ENCODE data around the gene CETP. TPM values are rescaled to one million over a fixed set of nuclear protein-coding genes. Genes with fewer than 3 reads are reported as not detected.
"Not testable (repeated sequence)": the region's sequence is repeated elsewhere in the genome, so short reads cannot be mapped to it uniquely, and the experiment has no call there.

The CETP gene
- total RNA-seq, 1 donor from 2014 or later, result 3.0 TPM

DNA sequence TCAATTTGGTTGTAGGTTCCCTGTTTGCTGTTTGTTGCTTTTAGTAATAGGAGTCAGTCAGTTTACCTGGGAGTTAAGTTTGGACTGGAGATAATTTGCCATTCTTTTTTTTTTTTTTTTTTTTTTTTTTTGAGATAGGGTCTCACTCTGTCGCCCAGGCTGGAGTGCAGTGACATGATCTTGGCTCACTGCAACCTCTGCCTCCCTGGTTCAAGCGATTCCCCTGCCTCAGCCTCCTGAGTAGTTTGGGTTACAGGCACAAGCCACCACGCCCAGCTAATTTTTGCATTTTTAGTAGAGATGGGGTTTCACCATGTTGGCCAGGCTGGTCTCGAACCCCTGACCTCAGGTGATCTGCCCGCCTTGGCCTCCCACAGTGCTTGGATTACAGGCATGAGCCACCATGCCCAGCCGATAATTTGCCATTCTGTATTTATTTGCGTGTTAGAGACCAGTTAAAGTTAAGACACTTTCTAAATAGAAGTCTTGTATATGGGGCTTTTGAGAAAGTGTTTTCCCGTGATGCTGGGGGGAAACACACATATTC, 27.1 kb upstream of the CETP start:
- not testable (repeated sequence) for DNase-seq (ENCODE audit: low read depth in 2 of 2)

DNA sequence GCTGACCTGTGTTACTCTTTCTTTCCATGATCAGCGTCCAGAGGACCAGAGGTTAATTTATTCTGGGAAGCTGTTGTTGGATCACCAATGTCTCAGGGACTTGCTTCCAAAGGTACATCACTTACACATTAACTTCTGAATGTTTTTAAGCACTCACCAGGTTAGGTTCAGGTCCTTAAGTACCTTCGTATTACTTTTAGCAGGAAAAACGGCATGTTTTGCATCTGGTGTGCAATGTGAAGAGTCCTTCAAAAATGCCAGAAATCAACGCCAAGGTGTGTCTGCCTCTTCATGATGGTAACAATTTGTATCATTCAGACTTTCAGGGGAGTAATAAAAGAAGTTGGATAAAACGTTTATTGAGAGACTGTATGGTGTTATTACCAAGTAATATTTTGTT, 26.5 kb upstream of the CETP start:
- no peak for DNase-seq (ENCODE audit: low read depth in 2 of 2)

DNA sequence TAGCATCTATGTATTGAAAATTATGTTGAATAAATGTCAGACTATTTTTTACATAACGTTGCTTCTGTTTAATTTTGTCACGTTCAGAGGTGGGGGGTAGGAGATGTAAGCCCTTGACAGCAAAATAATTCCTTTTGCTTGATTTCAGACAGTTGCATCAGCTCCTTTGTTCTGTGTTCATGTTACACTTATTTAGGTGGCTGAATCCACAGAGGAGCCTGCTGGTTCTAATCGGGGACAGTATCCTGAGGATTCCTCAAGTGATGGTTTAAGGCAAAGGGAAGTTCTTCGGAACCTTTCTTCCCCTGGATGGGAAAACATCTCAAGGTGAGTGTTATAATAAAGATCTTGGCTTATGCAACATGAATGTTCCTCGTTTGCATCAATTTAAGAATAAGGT, 25.3 kb upstream of the CETP start:
- DNase-seq (ENCODE audit: low read depth in 2 of 2), result no peak

DNA sequence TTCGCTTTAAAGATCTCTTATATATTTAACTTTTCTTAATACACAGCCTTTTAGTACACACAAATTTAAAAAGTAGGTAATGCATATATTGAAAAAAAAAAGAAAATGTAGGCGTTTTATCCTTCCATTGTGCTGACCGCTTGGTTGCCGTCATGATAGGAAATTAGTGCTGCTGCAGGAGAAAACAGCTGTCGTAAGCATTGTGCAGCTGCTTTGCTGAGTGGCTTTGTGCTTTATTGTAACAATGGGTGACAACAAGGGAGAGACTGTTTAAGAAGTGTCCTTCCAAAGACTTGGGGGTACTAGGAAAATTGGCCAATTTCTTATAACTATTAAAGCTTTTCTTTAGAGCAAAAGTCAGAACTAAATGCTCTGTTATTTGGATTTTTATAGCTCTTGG, 24.8 kb upstream of the CETP start:
- DNase-seq (ENCODE audit: low read depth in 2 of 2), result no peak

DNA sequence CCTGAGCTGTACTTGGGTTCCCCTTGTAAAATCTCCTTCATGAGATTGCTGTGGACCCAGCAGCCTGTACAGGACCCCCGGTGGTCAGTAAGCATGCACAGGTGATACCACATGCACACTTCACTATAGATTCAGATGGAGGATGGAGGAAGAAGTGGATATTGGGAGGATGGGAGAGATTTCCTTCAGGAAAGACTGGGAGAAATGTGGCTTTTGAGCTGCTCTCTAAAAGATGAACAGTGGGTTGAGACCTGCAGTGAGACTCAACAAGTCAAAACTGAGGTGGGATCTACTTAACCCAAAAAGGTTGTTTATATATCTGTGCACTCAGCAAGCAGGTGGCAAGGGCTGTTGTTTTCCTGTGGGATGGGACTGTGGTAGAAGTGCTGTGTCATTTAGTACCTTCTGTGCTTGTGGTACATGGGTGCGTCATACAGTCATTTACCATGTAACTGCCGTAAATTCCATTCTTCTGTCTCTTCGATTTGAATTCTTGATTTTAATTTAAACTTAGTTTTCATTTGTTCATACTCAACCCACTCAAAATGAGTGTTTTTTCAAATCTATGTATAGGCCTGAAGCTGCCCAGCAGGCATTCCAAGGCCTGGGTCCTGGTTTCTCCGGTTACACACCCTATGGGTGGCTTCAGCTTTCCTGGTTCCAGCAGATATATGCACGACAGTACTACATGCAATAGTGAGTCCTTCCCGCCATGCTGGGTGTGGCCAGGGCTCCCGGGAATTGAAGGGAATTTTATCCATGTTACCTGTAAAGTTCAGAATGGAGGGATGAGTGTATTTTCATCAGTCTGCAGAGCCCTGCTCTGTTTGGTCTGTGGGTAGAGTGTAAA, 22.9 kb upstream of the CETP start:
- no peak for DNase-seq (ENCODE audit: low read depth in 2 of 2)

DNA sequence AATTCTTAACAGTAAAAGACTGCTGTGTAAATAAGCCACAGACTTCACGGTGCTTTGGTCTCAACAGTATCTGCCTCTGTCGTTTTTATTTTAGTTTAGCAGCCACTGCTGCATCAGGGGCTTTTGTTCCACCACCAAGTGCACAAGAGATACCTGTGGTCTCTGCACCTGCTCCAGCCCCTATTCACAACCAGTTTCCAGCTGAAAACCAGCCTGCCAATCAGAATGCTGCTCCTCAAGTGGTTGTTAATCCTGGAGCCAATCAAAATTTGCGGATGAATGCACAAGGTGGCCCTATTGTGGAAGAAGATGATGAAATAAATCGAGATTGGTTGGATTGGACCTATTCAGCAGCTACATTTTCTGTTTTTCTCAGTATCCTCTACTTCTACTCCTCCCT, 21.9 kb upstream of the CETP start:
- DNase-seq (ENCODE audit: low read depth in 2 of 2), result no peak

DNA sequence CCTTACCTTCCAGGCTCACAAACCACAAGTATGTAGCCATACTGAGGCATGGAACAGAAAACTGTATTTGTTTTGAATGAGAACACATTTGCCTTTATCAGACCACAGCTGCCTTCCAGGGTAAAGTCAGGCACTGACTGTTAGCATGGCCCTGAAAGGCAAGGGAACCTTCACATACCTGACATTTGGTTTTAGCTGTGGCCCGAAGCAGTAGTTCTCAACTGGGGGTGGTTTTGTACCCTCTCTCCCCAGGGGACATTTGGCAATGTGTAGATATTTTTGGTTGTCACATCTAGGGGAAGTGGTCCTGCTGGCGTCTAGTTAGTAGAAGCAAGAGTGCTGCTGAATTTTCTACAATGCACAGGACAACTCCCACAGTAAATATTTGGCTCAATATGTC, 20.7 kb upstream of the CETP start:
- no peak for DNase-seq (ENCODE audit: low read depth in 2 of 2)

DNA sequence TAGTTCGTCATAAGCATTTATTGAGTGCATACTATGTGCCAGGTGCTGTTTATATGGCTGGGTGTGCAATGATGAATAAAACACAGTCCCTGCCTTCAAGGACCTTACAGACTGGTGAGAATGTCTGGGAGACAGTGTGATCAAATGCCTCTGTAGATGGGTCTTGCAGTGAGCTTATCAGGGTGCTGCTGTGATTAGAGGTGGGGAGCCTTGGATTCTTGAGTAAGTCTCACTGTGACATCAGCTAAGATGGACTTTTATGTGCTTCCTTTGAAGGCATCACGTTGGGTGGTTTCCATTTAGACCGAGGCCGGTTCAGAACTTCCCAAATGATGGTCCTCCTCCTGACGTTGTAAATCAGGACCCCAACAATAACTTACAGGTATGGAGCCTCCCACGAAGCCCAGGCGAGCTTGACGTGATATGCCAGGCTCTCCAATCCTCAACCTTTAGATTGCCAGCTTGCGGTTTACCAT, 19.9 kb upstream of the CETP start:
- no peak for DNase-seq (ENCODE audit: low read depth in 2 of 2)

DNA sequence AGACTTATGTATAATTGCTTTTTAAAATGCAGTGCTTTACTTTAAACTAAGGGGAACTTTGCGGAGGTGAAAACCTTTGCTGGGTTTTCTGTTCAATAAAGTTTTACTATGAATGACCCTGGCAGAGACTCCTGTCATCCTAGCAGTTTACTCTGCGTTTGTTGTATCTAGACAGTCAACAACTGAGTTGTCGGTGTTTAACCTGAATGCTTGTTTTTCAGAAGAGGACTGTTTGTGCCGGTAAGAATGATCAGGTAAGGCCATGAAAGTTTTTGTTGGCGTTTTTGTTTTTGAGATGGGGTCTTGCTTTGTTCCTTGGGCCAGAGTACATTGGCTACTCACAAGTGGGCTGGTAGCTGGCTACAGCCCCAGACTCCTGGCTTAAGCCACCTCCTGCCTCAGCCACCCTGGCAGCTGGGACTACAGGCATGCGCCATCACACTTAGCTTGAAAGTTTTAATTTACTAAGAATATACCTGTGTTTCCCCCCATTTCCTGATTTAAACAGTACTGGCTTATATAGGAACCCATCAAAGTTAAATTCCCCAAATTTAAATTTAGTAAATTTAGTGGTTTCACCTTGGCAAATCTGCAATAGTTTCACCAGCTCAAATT, 17.9 kb upstream of the CETP start:
- no peak for DNase-seq (ENCODE audit: low read depth in 2 of 2)

DNA sequence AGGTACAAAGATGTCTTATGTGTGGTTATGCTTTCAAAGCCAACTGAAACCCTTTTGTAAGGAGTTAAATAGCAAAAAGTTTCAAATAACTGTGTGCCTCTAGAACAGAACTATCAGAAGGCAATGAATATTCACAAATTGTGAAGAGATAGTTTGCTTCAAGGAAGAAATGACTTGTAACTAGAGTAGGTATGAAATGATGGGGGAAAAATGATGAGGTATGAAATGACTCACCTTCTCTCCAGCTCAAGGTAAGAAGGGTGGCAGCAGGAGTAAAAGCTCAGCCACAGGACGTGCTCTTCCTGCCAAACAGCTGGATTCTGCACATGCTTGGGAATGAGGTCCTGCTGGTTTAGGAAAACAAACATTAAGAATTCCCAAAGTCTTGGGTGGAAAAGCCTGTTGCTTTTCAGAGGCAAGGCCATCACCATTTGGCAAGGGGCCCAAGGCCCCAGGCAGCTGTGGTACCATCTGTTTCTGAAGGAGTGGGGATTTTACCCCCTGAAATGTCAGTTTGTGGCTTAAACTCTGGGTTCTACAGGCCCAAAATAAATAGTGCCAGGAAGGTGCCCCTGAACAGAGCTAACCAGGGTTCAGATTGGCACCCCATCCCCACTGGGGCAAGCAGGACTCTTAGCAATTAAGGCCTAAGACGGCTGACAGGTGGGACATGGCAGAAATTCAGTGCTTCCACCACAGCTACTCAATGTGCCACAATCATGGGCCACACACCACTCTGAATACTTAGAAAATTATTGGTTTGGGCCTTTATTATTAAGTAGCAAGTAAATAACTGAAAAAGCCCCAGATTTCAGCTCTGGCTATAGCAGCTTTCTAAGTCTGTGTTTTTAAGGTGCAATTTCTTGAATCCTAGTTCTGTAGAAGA, 16.6 kb upstream of the CETP start:
- DNase-seq (ENCODE audit: low read depth in 2 of 2), result no peak

DNA sequence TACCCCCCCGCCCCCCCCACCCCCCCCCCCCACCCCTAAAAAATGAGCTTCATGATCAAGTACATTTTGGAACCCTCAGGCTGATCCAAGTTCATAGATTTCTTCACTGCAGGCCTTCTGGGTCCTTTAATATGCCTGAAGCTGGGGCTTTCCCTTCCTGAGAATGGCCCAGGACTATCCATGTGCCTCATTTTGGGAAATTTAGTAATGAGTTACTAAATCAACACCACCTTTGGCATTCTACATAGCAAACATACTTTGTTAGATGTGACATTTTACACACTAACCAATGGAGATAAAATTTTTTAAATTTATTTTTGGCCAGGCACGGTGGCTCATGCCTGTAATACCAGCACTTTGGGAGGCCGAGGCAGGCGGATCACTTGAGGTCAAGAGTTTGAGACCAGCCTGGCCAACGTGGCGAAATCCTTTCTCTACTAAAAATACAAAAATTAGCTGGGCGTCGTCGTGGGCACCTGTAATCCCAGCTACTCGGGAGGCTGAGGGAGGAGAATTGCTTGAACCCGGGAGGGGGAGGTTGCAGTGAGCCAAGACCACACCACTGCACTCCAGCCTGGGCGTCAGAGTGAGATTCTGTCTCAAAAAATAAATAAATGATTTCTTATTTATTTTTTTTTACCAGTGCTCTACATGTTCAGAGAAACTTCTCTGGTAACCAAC, 15.8 kb upstream of the CETP start:
- no peak for DNase-seq (ENCODE audit: low read depth in 2 of 2)

DNA sequence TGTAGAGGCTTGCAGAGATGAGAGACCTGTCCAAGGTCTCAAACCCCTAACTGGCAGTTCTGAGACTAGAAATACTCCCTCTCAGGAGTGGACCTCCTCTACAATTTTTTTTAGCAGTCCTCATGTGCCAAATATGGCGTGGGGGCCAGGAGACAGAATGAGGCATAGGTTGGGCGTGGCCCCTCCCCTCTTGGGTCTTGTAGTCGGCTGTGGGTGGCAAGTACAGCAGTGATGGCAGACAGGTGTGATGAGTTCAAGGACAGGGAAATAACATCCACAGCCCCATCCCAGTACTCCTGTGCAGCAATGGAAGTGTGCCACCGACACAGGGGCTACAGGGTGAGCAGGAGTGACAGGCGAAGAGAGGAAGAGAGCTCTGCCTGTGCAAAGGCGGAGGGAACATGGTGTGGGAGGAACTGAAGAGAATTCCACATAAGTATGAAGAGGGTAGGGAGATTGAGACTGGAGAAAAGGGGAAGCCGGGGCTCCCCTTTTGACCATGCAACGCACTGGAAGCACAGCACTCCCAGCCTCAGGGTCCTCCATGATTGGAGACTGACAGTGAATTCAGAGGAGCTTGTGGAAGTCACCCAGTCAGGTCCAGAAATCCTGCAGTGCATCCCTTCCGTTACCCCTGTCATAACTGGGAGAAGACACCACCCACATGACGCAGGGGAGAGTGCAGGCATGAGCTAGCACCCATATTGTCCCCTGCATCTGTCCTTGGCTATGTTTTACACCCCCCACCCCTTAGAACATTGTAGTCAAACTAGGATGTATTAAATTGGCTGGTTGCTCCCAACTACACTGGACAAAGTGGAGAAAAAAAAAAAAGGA, 14.8 kb upstream of the CETP start:
- DNase-seq (ENCODE audit: low read depth in 2 of 2), result peak in 1 of 2 donors; percentile 29

DNA sequence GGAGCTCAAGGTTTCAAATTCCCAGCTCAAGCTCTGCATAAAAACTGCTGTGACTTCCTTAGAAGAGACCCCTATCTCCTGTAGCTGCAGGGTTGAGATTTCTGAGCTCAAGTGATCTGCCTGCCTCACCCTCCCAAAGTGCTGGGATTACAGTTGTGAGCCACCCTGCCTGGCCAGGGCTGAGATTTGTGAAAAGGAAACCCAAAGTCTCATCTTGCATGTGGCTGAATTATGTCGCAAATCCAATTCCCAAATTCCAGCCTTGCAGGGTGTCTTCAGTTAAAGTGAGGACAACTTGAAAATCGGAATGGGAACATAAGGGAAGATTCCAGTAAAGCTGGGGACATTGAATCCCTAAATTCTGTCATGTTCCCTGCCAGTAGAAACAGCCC, 14.2 kb upstream of the CETP start:
- DNase-seq (ENCODE audit: low read depth in 2 of 2), result no peak

DNA sequence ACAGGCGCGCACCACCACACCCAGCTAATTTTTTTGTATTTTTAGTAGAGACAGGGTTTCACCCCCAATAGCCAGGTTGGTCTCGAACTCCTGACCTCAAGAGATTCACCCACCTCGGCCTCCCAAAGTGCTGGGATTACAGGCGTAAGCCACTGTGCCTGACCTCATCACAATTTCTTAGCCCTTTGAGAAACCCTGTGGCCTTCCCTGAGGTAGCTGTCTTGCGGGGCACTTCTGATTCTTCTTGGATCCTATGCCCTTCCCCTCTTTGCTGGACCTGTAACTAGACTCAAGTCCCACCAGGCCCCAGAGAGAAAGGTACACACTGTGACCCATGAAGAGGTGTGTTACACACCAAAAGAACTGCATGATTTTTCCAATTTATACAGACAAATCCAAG, 13.5 kb upstream of the CETP start:
- no peak for DNase-seq (ENCODE audit: low read depth in 2 of 2)

DNA sequence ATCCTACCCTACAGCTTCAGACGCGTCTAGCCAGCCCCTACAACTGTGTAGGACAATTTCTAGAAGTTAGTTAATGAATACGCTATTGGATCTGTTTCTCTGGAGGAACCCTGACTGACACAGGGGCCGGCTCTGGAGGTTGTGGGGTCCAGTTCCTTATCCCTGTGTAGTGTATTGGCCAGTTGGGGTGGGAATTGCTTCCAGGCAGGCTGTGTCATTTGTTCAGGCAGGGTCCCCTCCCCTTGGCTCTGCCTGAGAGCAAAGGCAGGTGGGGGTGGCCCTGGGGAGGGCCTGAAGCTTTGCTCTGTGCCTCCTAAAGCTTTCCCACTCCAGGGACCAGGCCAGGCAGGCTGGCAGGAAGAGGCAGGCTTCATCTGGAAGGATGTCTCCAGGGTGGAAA, 11.7 kb upstream of the CETP start:
- DNase-seq (ENCODE audit: low read depth in 2 of 2), result no peak

DNA sequence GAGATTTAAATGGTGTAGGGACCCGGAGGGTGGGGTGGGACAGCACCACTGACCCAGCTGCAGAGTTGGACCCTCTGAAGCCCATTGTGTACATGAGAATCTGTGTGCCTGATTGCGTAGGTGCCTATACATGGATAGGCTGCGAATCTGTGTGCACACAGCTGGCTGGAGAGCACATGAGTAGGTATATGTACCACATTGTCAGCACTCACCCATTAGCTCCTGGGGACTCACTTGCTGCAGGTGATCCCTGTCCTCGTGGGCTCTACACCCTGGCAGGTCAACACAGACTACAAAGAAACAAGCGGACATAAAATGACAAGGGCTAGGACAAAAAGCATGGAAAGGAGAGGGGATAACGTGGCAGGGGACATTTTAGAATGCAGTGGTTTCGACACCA, 11.3 kb upstream of the CETP start:
- DNase-seq (ENCODE audit: low read depth in 2 of 2), result no peak

DNA sequence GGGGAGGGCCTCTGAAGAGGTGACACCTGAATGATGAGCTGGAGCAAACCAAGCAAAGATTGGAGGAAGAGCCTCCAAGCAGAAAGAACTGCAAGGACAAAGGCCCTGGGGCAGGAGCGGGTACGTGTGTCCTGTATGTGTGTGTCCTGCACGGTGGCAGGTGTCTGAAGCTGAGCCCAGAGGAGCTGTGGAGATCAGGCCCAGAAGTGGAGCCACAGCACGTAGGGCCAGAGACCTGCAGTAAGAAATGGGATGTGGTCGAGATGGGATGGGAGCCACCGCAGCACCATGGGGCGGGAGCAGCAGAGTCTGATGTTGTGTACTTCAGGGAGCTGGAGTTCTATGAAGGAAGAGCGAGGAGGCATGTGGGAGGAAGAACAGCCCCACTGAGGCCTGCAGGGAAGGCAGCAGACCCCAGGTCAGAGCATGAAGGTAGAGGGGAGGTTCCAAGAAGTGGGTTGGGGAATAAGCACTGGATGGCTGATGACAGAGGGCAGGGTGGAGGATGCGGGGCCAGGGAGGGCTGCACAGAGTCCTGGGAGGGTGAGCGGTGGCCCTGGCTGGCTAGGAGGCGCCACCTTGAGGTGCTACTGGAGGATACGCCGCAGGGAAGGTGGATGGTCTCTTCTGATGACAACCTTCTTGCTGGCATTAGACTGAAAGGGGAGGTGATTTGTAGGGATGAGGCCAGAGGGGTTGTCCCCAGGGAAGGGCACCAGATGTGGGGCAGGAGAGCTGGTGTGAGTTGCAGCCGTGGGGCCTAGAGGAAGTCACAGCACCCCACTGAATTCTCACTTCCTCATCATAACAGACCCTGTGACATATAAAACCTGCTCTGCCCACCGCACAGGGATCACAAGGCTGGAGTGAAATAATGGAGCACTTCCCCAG, 10.6 kb upstream of the CETP start:
- peak; percentile 60 to 62 for DNase-seq (ENCODE audit: low read depth in 2 of 2)

DNA sequence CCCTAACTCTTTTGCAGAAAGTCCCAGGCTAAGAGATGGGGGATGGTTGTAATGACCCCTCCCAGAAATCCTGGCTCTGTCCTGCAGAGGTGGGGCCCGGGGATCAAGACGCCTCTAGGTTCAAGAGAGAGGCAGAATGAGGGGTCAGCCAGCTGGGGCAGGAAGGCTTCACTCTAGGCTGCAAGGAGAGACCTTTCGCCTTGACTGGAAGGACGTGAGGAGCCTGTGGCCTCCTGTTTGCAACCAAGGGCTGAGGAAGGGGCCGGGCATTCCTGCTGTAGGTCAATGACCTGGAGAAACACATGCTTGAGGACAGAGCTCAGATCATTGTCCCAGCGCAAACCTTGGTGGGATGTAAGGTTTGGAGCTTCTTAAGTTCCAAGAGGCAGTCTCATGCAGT, 8.7 kb upstream of the CETP start:
- no peak for DNase-seq (ENCODE audit: low read depth in 2 of 2)

DNA sequence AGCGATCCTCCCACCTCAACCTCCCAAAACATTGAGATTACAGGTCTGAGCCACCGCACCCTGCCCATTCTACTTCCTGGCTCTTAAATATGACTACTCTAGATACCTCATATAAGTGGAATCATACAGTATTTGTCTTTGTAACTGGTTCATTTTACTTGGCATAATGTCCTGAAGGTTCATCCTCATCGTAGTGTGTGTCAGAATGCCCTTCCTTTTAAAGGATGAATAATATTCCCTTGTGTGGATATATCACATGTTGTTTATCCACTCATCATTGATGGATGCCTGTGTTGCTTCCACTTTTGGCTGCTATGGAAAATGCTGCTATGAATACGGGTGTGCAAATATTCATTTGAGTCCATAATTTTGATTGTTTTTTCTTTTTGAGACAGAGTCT, 5.7 kb upstream of the CETP start:
- DNase-seq (ENCODE audit: low read depth in 2 of 2), result peak in 1 of 2 donors; percentile 44

Measured in lung microvascular endothelial cell (primary cell).